Upper lobe of left lung (tissue), 4 donors: Measurements from ENCODE around the gene RNASE8.

ENCODE experiments used
- EP300 ChIP-seq, 4 donors: sonication (generic); formaldehyde crosslinking; IDR thresholded peaks; one replicate each; pipeline ENCODE4 v1.5.1; 2017; ENCODE audit warnings: antibody characterized with exemption in 4 of 4, control low read depth in 2 of 4
- POLR2A ChIP-seq, 4 donors: fragments of 450-650 bp; IDR thresholded peaks; one replicate each; pipeline ENCODE4 v1.5.1; 2016 to 2017; ENCODE audit warnings: antibody characterized with exemption in 4 of 4, mild to moderate bottlenecking in 2 of 4
- POLR2AphosphoS5 ChIP-seq, 2 donors: sonication (generic); formaldehyde crosslinking; IDR thresholded peaks; one replicate each; pipeline ENCODE4 v1.5.1; 2017; ENCODE audit warnings: antibody characterized with exemption in 2 of 2
- TF ChIP-seq, protein P1 (sequence below), 6 experiments: fragments of 450-650 bp in 4 of 6; fragments of 200-600 bp in 2 of 6; sonication (generic) in 2 of 6; IDR thresholded peaks; one replicate each; pipeline ENCODE4 v1.5.1; 2016 to 2019; ENCODE audit warnings: antibody characterized with exemption in 6 of 6

DNA sequence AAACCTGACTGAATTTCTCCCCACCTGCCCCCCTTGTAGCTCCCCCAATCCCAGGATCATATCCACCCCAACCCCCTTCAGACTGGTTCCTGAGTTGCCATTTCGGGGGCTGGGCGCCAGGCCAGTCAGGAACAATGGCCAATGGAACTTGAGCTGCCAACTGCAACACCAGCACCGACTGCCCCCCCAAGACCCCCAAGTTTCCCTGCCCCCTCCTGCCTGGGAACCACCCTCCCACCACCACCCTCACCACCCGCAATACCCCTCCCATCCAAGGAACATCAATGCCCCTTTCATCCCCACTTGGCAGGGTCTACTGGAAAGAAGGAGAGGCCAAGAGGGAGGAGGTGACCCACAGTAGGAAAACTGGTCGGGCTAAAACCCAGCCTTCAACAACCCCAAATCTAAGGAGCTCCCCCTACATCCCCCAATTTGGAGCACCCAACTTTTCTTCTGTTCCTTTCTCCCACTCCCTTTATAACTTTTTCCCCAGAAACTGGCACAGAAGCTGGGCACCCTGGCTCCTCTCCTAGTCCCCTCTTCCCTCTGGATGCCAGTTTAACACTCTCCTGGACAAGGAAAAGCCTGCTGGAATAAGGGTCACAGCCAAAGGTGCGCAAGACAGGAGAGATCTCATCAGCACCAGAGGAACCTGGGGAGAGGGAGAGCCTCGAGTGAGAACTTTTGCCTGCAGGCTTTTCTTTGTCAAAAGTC is 31.2 kb upstream of the RNASE8 start:
- TF ChIP-seq, protein P1, sequence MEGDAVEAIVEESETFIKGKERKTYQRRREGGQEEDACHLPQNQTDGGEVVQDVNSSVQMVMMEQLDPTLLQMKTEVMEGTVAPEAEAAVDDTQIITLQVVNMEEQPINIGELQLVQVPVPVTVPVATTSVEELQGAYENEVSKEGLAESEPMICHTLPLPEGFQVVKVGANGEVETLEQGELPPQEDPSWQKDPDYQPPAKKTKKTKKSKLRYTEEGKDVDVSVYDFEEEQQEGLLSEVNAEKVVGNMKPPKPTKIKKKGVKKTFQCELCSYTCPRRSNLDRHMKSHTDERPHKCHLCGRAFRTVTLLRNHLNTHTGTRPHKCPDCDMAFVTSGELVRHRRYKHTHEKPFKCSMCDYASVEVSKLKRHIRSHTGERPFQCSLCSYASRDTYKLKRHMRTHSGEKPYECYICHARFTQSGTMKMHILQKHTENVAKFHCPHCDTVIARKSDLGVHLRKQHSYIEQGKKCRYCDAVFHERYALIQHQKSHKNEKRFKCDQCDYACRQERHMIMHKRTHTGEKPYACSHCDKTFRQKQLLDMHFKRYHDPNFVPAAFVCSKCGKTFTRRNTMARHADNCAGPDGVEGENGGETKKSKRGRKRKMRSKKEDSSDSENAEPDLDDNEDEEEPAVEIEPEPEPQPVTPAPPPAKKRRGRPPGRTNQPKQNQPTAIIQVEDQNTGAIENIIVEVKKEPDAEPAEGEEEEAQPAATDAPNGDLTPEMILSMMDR (IDR thresholded peaks at IDR 0.05): no peak
- TF ChIP-seq POLR2A (IDR thresholded peaks at IDR 0.05): no peak
- no peak for TF ChIP-seq POLR2AphosphoS5 (IDR thresholded peaks at IDR 0.05)
- TF ChIP-seq EP300 (IDR thresholded peaks at IDR 0.05): no peak
